Naive thymus-derived CD8-positive, alpha-beta T cell (primary cell): ENCODE measurements around the gene SF3B4. TPM values are rescaled to one million over a fixed set of nuclear protein-coding genes. Genes with fewer than 3 reads are reported as not detected.
A peak's percentile ranks its signal among the peaks of the same experiment; 100 is the strongest.
"Not testable (repeated sequence)": the region's sequence is repeated elsewhere in the genome, so short reads cannot be mapped to it uniquely, and the experiment has no call there.

Experiments
- ATAC-seq, 2 donors: fragments of 150-1000 bp; cut with Tn5 transposase in 1 of 2; sonication (Bioruptor Pico), chemical (Tn5 transposase) in 1 of 2; 1 replicate in 1 of 2; 2 replicates in 1 of 2; pipeline ENCODE4 v1.10.0; 2021; ENCODE audit warnings: mild to moderate bottlenecking in 2 of 2, moderate library complexity in 2 of 2
- POLR2A ChIA-PET: fragments of 350-600 bp; sonication (Branson Sonifier 250); formaldehyde crosslinking; loops from one replicate; lab custom pipeline; 2021; ENCODE audit warnings: antibody characterized with exemption; lab: Charles Lee
- DNase-seq, 10 donors: peaks; one replicate each; pipeline versions ENCODE4 v3.0.0 to v3.0.0-alpha.2; 2020 to 2022
- H3K27ac Mint-ChIP-seq, 10 donors: one replicate each; pipeline ENCODE4 v1.8.0; 2020 to 2022; ENCODE audit warnings: mild to moderate bottlenecking in 10 of 10, mixed read lengths in 10 of 10, moderate library complexity in 4 of 10, inconsistent platforms in 1 of 10
- H3K27me3 Mint-ChIP-seq, 5 donors: one replicate each; pipeline ENCODE4 v1.8.0; 2021 to 2022; ENCODE audit warnings: mixed read lengths in 5 of 5
- H3K36me3 Mint-ChIP-seq, 3 donors: one replicate each; pipeline ENCODE4 v1.8.0; 2020 to 2022; ENCODE audit warnings: mixed read lengths in 3 of 3, mild to moderate bottlenecking in 2 of 3, inconsistent platforms in 1 of 3
- H3K4me1 Mint-ChIP-seq, 4 donors: one replicate each; pipeline ENCODE4 v1.8.0; 2021 to 2022; ENCODE audit warnings: mixed read lengths in 4 of 4
- H3K4me3 Mint-ChIP-seq, 10 donors: one replicate each; pipeline ENCODE4 v1.8.0; 2020 to 2022; ENCODE audit warnings: mild to moderate bottlenecking in 10 of 10, mixed read lengths in 10 of 10, moderate library complexity in 6 of 10, inconsistent platforms in 1 of 10
- H3K9me3 Mint-ChIP-seq, 9 donors: one replicate each; pipeline ENCODE4 v1.8.0; 2020 to 2022; ENCODE audit warnings: mixed read lengths in 9 of 9, mild to moderate bottlenecking in 3 of 9, inconsistent platforms in 1 of 9, moderate library complexity in 1 of 9
- polyA plus RNA-seq, 3 donors: library from polyadenylated mRNA; unstranded; fragments of 300-500 nt; fragmentation: Illumina TruSeq; gene quantifications; one replicate each; pipeline ENCODE4 v1.2.3, GENCODE V29; 2021
- total RNA-seq, 8 experiments: library from RNA in 2 of 8; stranded (reverse) in 2 of 8; gene quantifications; one replicate each; pipeline ENCODE4 v1.2.3 and lab custom pipeline; 2021 to 2026

Gene SF3B4
- total and polyA plus RNA-seq, 5 experiments from 2014 or later, result 46.5 to 90.4 (median 55.7) TPM

- Mint-ChIP-seq H3K9me3 (no peaks in the 10 kb centered on the region), H3K4me3 (no peak overlapping the region), H3K4me1 (peaks cover 3 to 11% (median 6%) of the 10 kb centered on the region in 4 donors), H3K27ac (no peak overlapping the region), H3K36me3 (peaks cover 0 to 54% (median 6%) of the 10 kb centered on the region in 3 donors), H3K27me3 (no peaks in the 10 kb centered on the region)
- POLR2A ChIA-PET, result interaction anchor here (1.5 kb wide), 1 partner anchor 58 kb away, joined by 4 read pairs; a partner anchor contains a TSS
- ATAC-seq, result no peak
- no peak for DNase-seq
Observed at GRCh38 chr1:149945206-149945605, 17.6 kb upstream of the SF3B4 start.

GRCh38 chr1:149942885-149943284, 15.3 kb upstream of the SF3B4 start:
- Mint-ChIP-seq H3K27me3 (no peaks in the 10 kb centered on the region), H3K4me1 (peaks cover 5 to 11% (median 9%) of the 10 kb centered on the region in 4 donors), H3K9me3 (no peaks in the 10 kb centered on the region), H3K27ac (peak overlapping the region in 5 of 10 donors; percentile 4 to 77 (median 71)), H3K36me3 (peaks cover 0 to 32% (median 6%) of the 10 kb centered on the region in 3 donors), H3K4me3 (no peak overlapping the region)
- POLR2A ChIA-PET, result no interaction called here
- DNase-seq (no peak), ATAC-seq (no peak)

DNA sequence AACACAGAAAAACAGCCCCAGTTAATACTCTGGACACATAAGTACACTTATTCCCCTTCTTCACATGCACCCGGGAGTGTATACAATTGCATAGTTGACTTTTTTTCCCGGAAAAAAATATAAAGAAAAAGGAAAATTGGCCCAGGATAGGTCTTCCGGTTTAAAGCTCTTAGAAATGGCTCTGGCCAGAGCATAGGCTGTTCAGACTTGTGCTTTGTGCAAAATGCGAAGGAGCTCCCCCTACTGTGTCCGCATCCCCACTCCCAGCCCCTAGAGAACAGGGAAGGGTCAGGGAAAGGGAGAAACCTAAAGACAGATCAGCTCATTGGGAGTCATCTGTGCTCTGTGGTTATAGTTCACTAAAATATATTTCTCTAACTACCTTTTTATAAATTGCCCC, 14.6 kb upstream of the SF3B4 start:
- POLR2A ChIA-PET, result no interaction called here
- Mint-ChIP-seq H3K27me3 (no peaks in the 10 kb centered on the region), H3K36me3 (peaks cover 0 to 27% (median 6%) of the 10 kb centered on the region in 3 donors), H3K4me3 (no peak overlapping the region), H3K4me1 (peaks cover 5 to 18% (median 15%) of the 10 kb centered on the region in 4 donors), H3K27ac (no peak overlapping the region), H3K9me3 (no peaks in the 10 kb centered on the region)
- ATAC-seq (no peak), DNase-seq (no peak)

- ATAC-seq, result no peak
Observed at GRCh38 chr1:149940427-149940826, 12.8 kb upstream of the SF3B4 start.

GRCh38 chr1:149938668-149939003, 11.0 kb upstream of the SF3B4 start:
- H3K27ac Mint-ChIP-seq, result peak overlapping the region in 1 of 10 donors; percentile 58
- POLR2A ChIA-PET, result interaction anchor here (0.6 to 0.7 kb wide), 2 partner anchors 12 to 66 kb away, joined by 3 to 7 read pairs; no protein-coding TSS in a partner anchor
- H3K27me3 Mint-ChIP-seq, H3K4me3 Mint-ChIP-seq, DNase-seq, H3K36me3 Mint-ChIP-seq, H3K9me3 Mint-ChIP-seq, ATAC-seq: not testable (repeated sequence)
- H3K4me1 Mint-ChIP-seq, result peaks cover 4 to 24% (median 15%) of the 10 kb centered on the region in 4 donors

More at GRCh38 chr1:149940427-149940826, 12.8 kb upstream of the SF3B4 start:
- no peak overlapping the region for H3K4me3 Mint-ChIP-seq
- no peaks in the 10 kb centered on the region for H3K9me3 Mint-ChIP-seq
- DNase-seq, result no peak
- no peaks in the 10 kb centered on the region for H3K27me3 Mint-ChIP-seq
- POLR2A ChIA-PET, result no interaction called here
- H3K27ac Mint-ChIP-seq, result peak overlapping the region in 3 of 10 donors; percentile 2 to 43 (median 8)
- peaks cover 5 to 24% (median 16%) of the 10 kb centered on the region in 4 donors for H3K4me1 Mint-ChIP-seq
- peaks cover 0 to 12% (median 3%) of the 10 kb centered on the region in 3 donors for H3K36me3 Mint-ChIP-seq

DNA sequence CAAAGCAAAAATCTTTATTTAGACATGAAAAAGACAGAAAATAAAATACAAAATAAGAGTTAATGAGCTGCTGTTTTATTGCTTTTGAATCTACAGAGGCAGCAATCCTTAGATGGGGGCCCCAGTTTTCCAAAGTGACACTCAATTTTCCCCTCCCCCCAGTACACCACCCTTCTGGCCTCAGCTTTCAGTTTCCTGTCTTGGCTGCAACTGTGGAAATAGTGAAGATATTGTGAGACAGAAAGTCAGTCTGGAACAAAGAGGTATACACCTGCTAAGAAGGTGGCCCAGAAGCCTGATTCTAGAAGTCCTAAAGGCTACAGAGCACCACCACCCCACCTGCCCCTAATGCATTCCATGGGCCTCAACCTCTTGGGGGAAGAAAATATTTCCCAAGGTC, 10.2 kb upstream of the SF3B4 start:
- Mint-ChIP-seq H3K27ac (no peak overlapping the region), H3K4me1 (peaks cover 0 to 21% (median 7%) of the 10 kb centered on the region in 4 donors), H3K36me3 (no peaks in the 10 kb centered on the region), H3K27me3 (peaks cover 0 to 4% (median 0%) of the 10 kb centered on the region in 5 donors), H3K4me3 (no peak overlapping the region), H3K9me3 (no peaks in the 10 kb centered on the region)
- no peak for DNase-seq
- POLR2A ChIA-PET, result interaction anchor here (0.6 kb wide), 1 partner anchor 566 kb away, joined by 6 read pairs; no protein-coding TSS in a partner anchor
- ATAC-seq, result no peak

GRCh38 chr1:149936992-149937705, 9.5 kb upstream of the SF3B4 start:
- Mint-ChIP-seq H3K27me3 (peaks cover 0 to 5% (median 3%) of the 10 kb centered on the region in 5 donors), H3K27ac (peak overlapping the region in 2 of 10 donors; percentile 15 to 31)
- POLR2A ChIA-PET, result interaction anchor here (0.6 kb wide), 1 partner anchor 566 kb away, joined by 6 read pairs; no protein-coding TSS in a partner anchor

DNA sequence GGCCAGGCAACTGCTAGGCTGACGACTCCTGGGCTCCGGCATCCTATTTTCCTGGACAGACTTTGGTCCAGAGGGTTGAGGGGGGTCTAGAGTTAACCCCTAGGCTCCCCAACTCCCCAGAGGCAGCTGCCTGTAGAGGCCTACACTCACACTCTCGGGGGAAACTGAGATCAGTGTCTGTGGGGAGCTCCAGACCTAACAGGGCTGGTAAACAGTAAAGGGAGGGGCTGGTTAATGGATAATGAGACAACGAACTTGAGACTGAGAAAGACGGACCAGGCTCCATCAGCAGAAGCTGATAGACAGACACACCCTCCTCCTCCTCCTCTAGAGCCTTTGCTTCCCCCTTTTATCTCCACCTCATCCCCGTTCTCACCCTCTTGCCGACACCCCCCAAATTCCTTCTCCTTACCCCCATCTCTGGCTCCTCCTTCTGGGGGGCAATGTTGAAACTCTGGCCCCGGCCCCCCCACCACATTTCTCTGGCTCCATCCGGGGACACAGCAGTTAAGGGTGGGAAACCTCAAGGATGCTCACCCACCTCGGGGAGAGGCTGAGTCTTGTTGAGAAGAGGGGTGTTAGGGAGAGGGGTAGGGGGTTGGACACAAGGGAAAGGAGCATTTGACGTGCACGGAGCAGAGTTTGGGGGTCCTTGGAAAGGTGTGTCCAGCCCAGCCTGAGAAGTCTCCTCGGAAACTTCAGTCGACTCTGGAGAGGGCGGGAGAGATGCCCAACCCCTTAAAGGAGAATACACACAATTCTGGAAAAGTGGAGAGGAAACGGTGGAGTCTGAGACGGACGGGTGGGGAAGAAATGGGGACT, 8.8 kb upstream of the SF3B4 start, which contains the start of gene MTMR11:
Gene MTMR11, minus strand, starts transcription at position 710 of the 822 bp plus-strand sequence. Its CDS starts 232 bp downstream, at position 478.
- no peak for ATAC-seq
- Mint-ChIP-seq H3K27me3 (peaks cover 3 to 13% (median 5%) of the 10 kb centered on the region in 5 donors), H3K27ac (peak within 1 kb of the TSS in 2 of 10 donors; percentile 15 to 31), H3K36me3 (peaks cover 0 to 5% (median 0%) of the 10 kb centered on the region in 3 donors), H3K9me3 (no peaks in the 10 kb centered on the region), H3K4me3 (no peak within 1 kb of the TSS), H3K4me1 (peaks cover 2 to 21% (median 7%) of the 10 kb centered on the region in 4 donors)
- POLR2A ChIA-PET, result no interaction called here
- DNase-seq, result no peak

More at GRCh38 chr1:149936992-149937705, 9.5 kb upstream of the SF3B4 start:
- H3K4me3 Mint-ChIP-seq, result no peak overlapping the region
- no peaks in the 10 kb centered on the region for H3K9me3 Mint-ChIP-seq
- ATAC-seq (no peak), DNase-seq (no peak)
- H3K36me3 Mint-ChIP-seq, result peaks cover 0 to under 1% (median 0%) of the 10 kb centered on the region in 3 donors
- H3K4me1 Mint-ChIP-seq, result peaks cover under 1 to 21% (median 7%) of the 10 kb centered on the region in 4 donors

- H3K36me3 Mint-ChIP-seq, result peaks cover 0 to 5% (median 0%) of the 10 kb centered on the region in 3 donors
- H3K9me3 Mint-ChIP-seq, result no peaks in the 10 kb centered on the region
- ATAC-seq (no peak), DNase-seq (no peak)
- H3K4me3 Mint-ChIP-seq, result no peak overlapping the region
- POLR2A ChIA-PET, result interaction anchor here (1.7 kb wide), 1 partner anchor 35 kb away, joined by 4 read pairs; the partner anchor contains the start of gene BOLA1
- H3K4me1 Mint-ChIP-seq, result peaks cover 3 to 30% (median 7%) of the 10 kb centered on the region in 4 donors
- peaks cover 4 to 16% (median 5%) of the 10 kb centered on the region in 5 donors for H3K27me3 Mint-ChIP-seq
- no peak overlapping the region for H3K27ac Mint-ChIP-seq
Observed at GRCh38 chr1:149934356-149934755, 6.8 kb upstream of the SF3B4 start.

- DNase-seq (no peak), ATAC-seq (no peak)
- H3K27me3 Mint-ChIP-seq, result peaks cover 4 to 16% (median 5%) of the 10 kb centered on the region in 5 donors
- peak overlapping the region in 1 of 10 donors; percentile 27 for H3K27ac Mint-ChIP-seq
- peaks cover 8 to 35% (median 15%) of the 10 kb centered on the region in 4 donors for H3K4me1 Mint-ChIP-seq
- H3K4me3 Mint-ChIP-seq, result no peak overlapping the region
- peaks cover 0 to 5% (median 0%) of the 10 kb centered on the region in 3 donors for H3K36me3 Mint-ChIP-seq
- POLR2A ChIA-PET, result interaction anchor here (1.7 kb wide), 1 partner anchor 34 kb away, joined by 4 read pairs; the partner anchor contains the start of gene BOLA1
- no peaks in the 10 kb centered on the region for H3K9me3 Mint-ChIP-seq
Observed at GRCh38 chr1:149933208-149933607, 5.6 kb upstream of the SF3B4 start.

DNA sequence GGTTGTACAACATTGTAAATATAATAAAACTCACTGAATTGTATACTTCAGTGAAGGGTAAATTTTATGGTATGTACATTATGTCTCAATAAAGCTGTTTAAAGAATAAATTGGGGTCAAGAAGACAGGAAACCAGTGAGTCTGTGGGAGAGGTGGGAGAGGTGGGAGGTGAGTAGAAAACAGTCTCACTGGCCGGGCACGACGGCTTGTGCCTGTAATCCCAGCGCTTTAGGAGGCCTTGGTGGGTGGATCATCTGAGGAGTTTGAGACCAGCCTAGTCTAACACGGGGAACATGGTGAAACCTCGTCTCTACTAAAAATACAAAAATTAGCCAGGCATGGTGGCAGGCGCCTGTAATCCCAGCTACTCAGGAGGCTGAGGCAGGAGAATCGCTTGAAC, 4.9 kb upstream of the SF3B4 start:
- Mint-ChIP-seq H3K27me3 (peaks cover 4 to 16% (median 5%) of the 10 kb centered on the region in 5 donors), H3K4me3 (no peak overlapping the region), H3K27ac (no peak overlapping the region), H3K4me1 (peaks cover 12 to 38% (median 17%) of the 10 kb centered on the region in 4 donors), H3K9me3 (no peaks in the 10 kb centered on the region), H3K36me3 (peaks cover 0 to 5% (median 3%) of the 10 kb centered on the region in 3 donors)
- ATAC-seq, result no peak
- DNase-seq, result no peak
- POLR2A ChIA-PET, result no interaction called here

- ATAC-seq (no peak), DNase-seq (no peak)
- POLR2A ChIA-PET, result interaction anchor here (0.5 kb wide), 1 partner anchor 303 kb away, joined by 3 read pairs; no protein-coding TSS in a partner anchor
- Mint-ChIP-seq H3K27ac (no peak overlapping the region), H3K9me3 (no peaks in the 10 kb centered on the region), H3K4me3 (peak overlapping the region in 1 of 10 donors; percentile 55), H3K27me3 (peaks cover 4 to 16% (median 5%) of the 10 kb centered on the region in 5 donors), H3K36me3 (peaks cover 0 to 5% (median 3%) of the 10 kb centered on the region in 3 donors), H3K4me1 (peaks cover 15 to 41% (median 22%) of the 10 kb centered on the region in 4 donors)
Observed at GRCh38 chr1:149931212-149931790, 3.7 kb upstream of the SF3B4 start.
